C4-2B (cell line): Measurements from ENCODE around the gene CPNE7.
"Not testable (repeated sequence)": the region's sequence is repeated elsewhere in the genome, so short reads cannot be mapped to it uniquely, and the experiment has no call there.

Experiments used
- H3K27ac ChIP-seq: fragments of 450-650 bp; 2 replicates; pipeline ENCODE4 v1.5.1; 2017
- CTCF ChIP-seq: fragments of 450-650 bp; conservative IDR thresholded peaks from 2 replicates; pipeline ENCODE4 v1.5.1; 2017; ENCODE audit warnings: mild to moderate bottlenecking
- ZFX ChIP-seq: fragments of 450-650 bp; IDR thresholded peaks from 2 replicates; pipeline ENCODE4 v1.6.1; 2017

CPNE7 gene

GRCh38 chr16:89582614-89583196 lies 7.1 kb downstream of the CPNE7 start:
- H3K27ac ChIP-seq, result peak overlapping the region; percentile 97
- TF ChIP-seq ZFX, result no peak
- no peak for TF ChIP-seq CTCF

- H3K27ac ChIP-seq, result peak overlapping the region; percentile 97
- TF ChIP-seq CTCF, result no peak
- TF ChIP-seq ZFX, result no peak
Measured at GRCh38 chr16:89583197-89583894, 7.8 kb downstream of the CPNE7 start.

- no peak for TF ChIP-seq CTCF
- TF ChIP-seq ZFX, result no peak
Measured at GRCh38 chr16:89583895-89584644, 8.5 kb downstream of the CPNE7 start.

GRCh38 chr16:89584768-89585549 lies 9.4 kb downstream of the CPNE7 start:
- no peak overlapping the region; the same call in 1 of the 2 replicates for H3K27ac ChIP-seq
- no peak for TF ChIP-seq ZFX
- TF ChIP-seq CTCF, result no peak

More at GRCh38 chr16:89583895-89584644, 8.5 kb downstream of the CPNE7 start:
- peak overlapping the region; percentile 97 for H3K27ac ChIP-seq

GRCh38 chr16:89586218-89586617 lies 10.7 kb downstream of the CPNE7 start:
- TF ChIP-seq CTCF, result no peak
- no peak for TF ChIP-seq ZFX
- no peak overlapping the region for H3K27ac ChIP-seq

GRCh38 chr16:89586853-89587252 lies 11.3 kb downstream of the CPNE7 start:
- TF ChIP-seq CTCF (no peak), ZFX (no peak)
- no peak overlapping the region for H3K27ac ChIP-seq

- H3K27ac ChIP-seq, result not testable (repeated sequence)
Measured at GRCh38 chr16:89587676-89588075, 12.1 kb downstream of the CPNE7 start.
